ENCODE measurements around the gene ATP6V0E1. TPM values are rescaled to one million over a fixed set of nuclear protein-coding genes. Genes with fewer than 3 reads are reported as not detected.
"Not testable (repeated sequence)": the region's sequence is repeated elsewhere in the genome, so short reads cannot be mapped to it uniquely, and the experiment has no call there.

Gene ATP6V0E1
- total RNA-seq, 1 donor from 2014 or later, result 95.3 TPM

GRCh38 chr5:173042763-173043107 is 59.2 kb downstream of the ATP6V0E1 start:
- H3K36me3 Mint-ChIP-seq (ENCODE audit: unreplicated experiment), result no peaks in the 10 kb centered on the region
- H3K27me3 Mint-ChIP-seq (ENCODE audit: unreplicated experiment), result peaks cover 2% of the 10 kb centered on the region
- H3K4me1 Mint-ChIP-seq (ENCODE audit: low read depth, unreplicated experiment), result no peaks in the 10 kb centered on the region
- DNase-seq, result no peak
- no peak for TF ChIP-seq CTCF (IDR thresholded peaks at IDR 0.05; ENCODE audit: partially characterized antibody, unreplicated experiment)
- H3K9me3 Mint-ChIP-seq (ENCODE audit: unreplicated experiment), result peaks cover 2% of the 10 kb centered on the region
- H3K27ac Mint-ChIP-seq (ENCODE audit: unreplicated experiment), result no peak overlapping the region
- no peak overlapping the region for H3K4me3 Mint-ChIP-seq (ENCODE audit: unreplicated experiment)

GRCh38 chr5:173045474-173045873 is 61.9 kb downstream of the ATP6V0E1 start:
- TF ChIP-seq CTCF (IDR thresholded peaks at IDR 0.05; ENCODE audit: partially characterized antibody, unreplicated experiment), result no peak
- H3K4me3 Mint-ChIP-seq (ENCODE audit: unreplicated experiment), result no peak overlapping the region
- no peaks in the 10 kb centered on the region for H3K36me3 Mint-ChIP-seq (ENCODE audit: unreplicated experiment)
- no peak overlapping the region for H3K27ac Mint-ChIP-seq (ENCODE audit: unreplicated experiment)
- DNase-seq, result no peak
- no peaks in the 10 kb centered on the region for H3K4me1 Mint-ChIP-seq (ENCODE audit: low read depth, unreplicated experiment)
- peaks cover 2% of the 10 kb centered on the region for H3K27me3 Mint-ChIP-seq (ENCODE audit: unreplicated experiment)
- no peaks in the 10 kb centered on the region for H3K9me3 Mint-ChIP-seq (ENCODE audit: unreplicated experiment)

GRCh38 chr5:173047096-173047837 is 63.7 kb downstream of the ATP6V0E1 start:
- not testable (repeated sequence) for H3K27me3 Mint-ChIP-seq (ENCODE audit: unreplicated experiment); DNase-seq; H3K36me3 Mint-ChIP-seq (ENCODE audit: unreplicated experiment); H3K9me3 Mint-ChIP-seq (ENCODE audit: unreplicated experiment); H3K27ac Mint-ChIP-seq (ENCODE audit: unreplicated experiment); H3K4me3 Mint-ChIP-seq (ENCODE audit: unreplicated experiment); H3K4me1 Mint-ChIP-seq (ENCODE audit: low read depth, unreplicated experiment)

GRCh38 chr5:173047838-173048105 is 64.2 kb downstream of the ATP6V0E1 start:
- Mint-ChIP-seq H3K4me3 (ENCODE audit: unreplicated experiment) (no peak overlapping the region), H3K27me3 (ENCODE audit: unreplicated experiment) (no peaks in the 10 kb centered on the region), H3K4me1 (ENCODE audit: low read depth, unreplicated experiment) (no peaks in the 10 kb centered on the region), H3K27ac (ENCODE audit: unreplicated experiment) (no peak overlapping the region), H3K9me3 (ENCODE audit: unreplicated experiment) (no peaks in the 10 kb centered on the region), H3K36me3 (ENCODE audit: unreplicated experiment) (no peaks in the 10 kb centered on the region)
- no peak for DNase-seq
- no peak for TF ChIP-seq CTCF (IDR thresholded peaks at IDR 0.05; ENCODE audit: partially characterized antibody, unreplicated experiment)

GRCh38 chr5:173050791-173051190 is 67.2 kb downstream of the ATP6V0E1 start:
- TF ChIP-seq CTCF (IDR thresholded peaks at IDR 0.05; ENCODE audit: partially characterized antibody, unreplicated experiment), result no peak
- no peaks in the 10 kb centered on the region for H3K36me3 Mint-ChIP-seq (ENCODE audit: unreplicated experiment)

More at GRCh38 chr5:173050791-173051190, 67.2 kb downstream of the ATP6V0E1 start:
- no peak overlapping the region for H3K4me3 Mint-ChIP-seq (ENCODE audit: unreplicated experiment)
- H3K27me3 Mint-ChIP-seq (ENCODE audit: unreplicated experiment), result no peaks in the 10 kb centered on the region
- no peak overlapping the region for H3K27ac Mint-ChIP-seq (ENCODE audit: unreplicated experiment)
- no peaks in the 10 kb centered on the region for H3K4me1 Mint-ChIP-seq (ENCODE audit: low read depth, unreplicated experiment)
- DNase-seq, result no peak
- peaks cover under 1% of the 10 kb centered on the region for H3K9me3 Mint-ChIP-seq (ENCODE audit: unreplicated experiment)
